PFSK-1 (cell line): ENCODE data around the gene NECTIN4.

ENCODE experiments used
- FOXP2 ChIP-seq: optimal IDR thresholded peaks from 2 replicates; pipeline ENCODE3; 2011; ENCODE audit warnings: borderline replicate concordance, control low read depth, inconsistent platforms; ENCODE audit not compliant: insufficient read depth; ENCODE audit errors: extremely low read length, extremely low read depth
- POLR2AphosphoS5 ChIP-seq: IDR thresholded peaks from 2 replicates; pipeline ENCODE4 v1.6.1; 2012; ENCODE audit warnings: low read depth, mild to moderate bottlenecking, control low read depth, low read length, moderate library complexity
- REST ChIP-seq, 2 experiments: IDR thresholded peaks; 2 replicates each; pipeline versions ENCODE4 v1.6.1 to v1.8.0; 2011 to 2012; ENCODE audit warnings: low read depth in 2 of 2, low read length in 2 of 2, control low read depth in 1 of 2, inconsistent platforms in 1 of 2, mild to moderate bottlenecking in 1 of 2, moderate library complexity in 1 of 2; ENCODE audit not compliant: insufficient read depth in 1 of 2
- SIN3A ChIP-seq: IDR thresholded peaks from 2 replicates; pipeline ENCODE4 v1.6.1; 2012; ENCODE audit warnings: mild to moderate bottlenecking, low read length, moderate library complexity, borderline replicate concordance; ENCODE audit not compliant: insufficient read depth

DNA sequence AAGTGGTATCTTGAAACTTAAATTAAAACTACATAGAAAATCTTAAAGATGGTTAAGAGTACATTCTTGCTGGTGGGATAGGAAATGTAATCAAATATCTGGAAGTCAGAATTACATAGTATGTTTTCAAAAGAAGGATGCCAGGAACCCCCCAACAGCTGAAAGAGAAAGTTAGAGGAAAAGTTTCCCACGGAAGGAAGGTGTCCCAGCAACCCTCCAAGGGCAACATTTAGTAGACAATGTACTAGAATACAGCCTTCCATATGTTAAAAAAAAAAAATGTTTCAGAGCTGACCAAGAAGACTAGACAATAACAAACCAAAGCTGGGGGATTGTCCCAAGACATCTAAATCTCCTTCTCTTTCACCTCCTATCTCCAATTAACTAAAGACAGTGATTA lies 40.9 kb upstream of the NECTIN4 start:
- no peak for TF ChIP-seq POLR2AphosphoS5
- no peak for TF ChIP-seq SIN3A
- TF ChIP-seq FOXP2, result no peak
- no peak for TF ChIP-seq REST (IDR thresholded peaks at IDR 0.05; ENCODE audit: insufficient read depth in 1 of 2, low read depth in 2 of 2, low read length in 2 of 2)
